ENCODE measurements around the gene DISC1. TPM values are rescaled to one million over a fixed set of nuclear protein-coding genes. Genes with fewer than 3 reads are reported as not detected.

DISC1 gene
- polyA plus RNA-seq, 1 of the 3 experiments (the other 2 are of a cell fraction) = 1.7 TPM

- TF ChIP-seq MAX (IDR thresholded peaks at IDR 0.05; ENCODE audit: low read depth) = no peak
- TF ChIP-seq GATA2 (CRISPR knock-in tag; IDR thresholded peaks at IDR 0.05) = no peak
Observed at GRCh38 chr1:231736464-231736863, 109.9 kb downstream of the DISC1 start (continued).

GRCh38 chr1:231738554-231738953 lies 112.0 kb downstream of the DISC1 start:
- no peaks in the 10 kb centered on the region for H3K27me3 ChIP-seq (ENCODE audit: insufficient read depth)
- TF ChIP-seq FOXM1 (IDR thresholded peaks at IDR 0.05; ENCODE audit: low read depth) (no peak), YY1 (IDR thresholded peaks at IDR 0.05; ENCODE audit: low read depth) (no peak), SIN3A (IDR thresholded peaks at IDR 0.05; ENCODE audit: borderline replicate concordance, low read depth, low read length) (no peak), FOSL2 (IDR thresholded peaks at IDR 0.05; ENCODE audit: borderline replicate concordance, low read depth) (no peak), NFIC (IDR thresholded peaks at IDR 0.05; ENCODE audit: borderline replicate concordance) (no peak)
- POLR2A ChIA-PET = no interaction called here
- no peak overlapping the region for H3K4me3 ChIP-seq (ENCODE audit: low read depth in 2 of 2, low read length in 1 of 2)
- H3K27ac ChIP-seq (ENCODE audit: low read depth in 2 of 2, low read length in 1 of 2) = no peak overlapping the region
- no peak overlapping the region for H2AFZ ChIP-seq (ENCODE audit: low read depth)
- H3K4me2 ChIP-seq = no peak overlapping the region
- 70% methylated on average over 1 of the region's 1 CpG for WGBS (ENCODE audit: low lambda C conversion rate)
- H3K9me3 ChIP-seq = no peaks in the 10 kb centered on the region
- H3K79me2 ChIP-seq (ENCODE audit: insufficient read depth) = no peaks in the 10 kb centered on the region
- no peaks in the 10 kb centered on the region for H3K9me2 ChIP-seq
- no peak for DNase-seq
- H3K9ac ChIP-seq = no peak overlapping the region
- H4K20me1 ChIP-seq (ENCODE audit: insufficient read depth) = no peaks in the 10 kb centered on the region
- no peaks in the 10 kb centered on the region for H3F3A ChIP-seq (replicated peaks; ENCODE audit: insufficient read depth)
- CTCF ChIA-PET = interaction anchor here (0.7 to 2.7 kb wide), 3 partner anchors 18 to 1173 kb away, joined by 3 to 10 read pairs (median 3); no protein-coding TSS in a partner anchor
- no peaks in the 10 kb centered on the region; a peak in 1 of 4 replicates for H3K4me1 ChIP-seq (ENCODE audit: control insufficient read depth in 1 of 2, insufficient read depth in 2 of 2, low read depth in 1 of 2, low read length in 1 of 2)
- no peaks in the 10 kb centered on the region for H3K36me3 ChIP-seq (replicated peaks in 1 of 2; ENCODE audit: control insufficient read depth in 1 of 2, insufficient read depth in 2 of 2, low read length in 1 of 2)

GRCh38 chr1:231743966-231744365 lies 117.4 kb downstream of the DISC1 start:
- Histone ChIP-seq H3K27ac (ENCODE audit: low read depth in 2 of 2, low read length in 1 of 2) (no peak overlapping the region), H3K9ac (no peak overlapping the region), H3K4me1 (ENCODE audit: control insufficient read depth in 1 of 2, insufficient read depth in 2 of 2, low read depth in 1 of 2, low read length in 1 of 2) (peaks cover 0 to 3% of the 10 kb centered on the region in 2 experiments; a peak in 1 of 4 replicates), H3K27me3 (ENCODE audit: insufficient read depth) (no peaks in the 10 kb centered on the region), H3K4me2 (no peak overlapping the region), H3K79me2 (ENCODE audit: insufficient read depth) (no peaks in the 10 kb centered on the region), H3K4me3 (ENCODE audit: low read depth in 2 of 2, low read length in 1 of 2) (no peak overlapping the region), H2AFZ (ENCODE audit: low read depth) (no peak overlapping the region), H3F3A (replicated peaks; ENCODE audit: insufficient read depth) (no peaks in the 10 kb centered on the region), H3K36me3 (replicated peaks in 1 of 2; ENCODE audit: control insufficient read depth in 1 of 2, insufficient read depth in 2 of 2, low read length in 1 of 2) (no peaks in the 10 kb centered on the region), H3K9me2 (no peaks in the 10 kb centered on the region), H4K20me1 (ENCODE audit: insufficient read depth) (no peaks in the 10 kb centered on the region), H3K9me3 (no peaks in the 10 kb centered on the region)
- POLR2A ChIA-PET = no interaction called here
- WGBS (ENCODE audit: low lambda C conversion rate) = 82% methylated on average over 4 of the region's 4 CpGs
- DNase-seq = no peak
- TF ChIP-seq RAD21 (IDR thresholded peaks at IDR 0.05; ENCODE audit: low read length) (no peak), ELF1 (IDR thresholded peaks at IDR 0.05) (no peak), POLR2AphosphoS5 (IDR thresholded peaks at IDR 0.05; ENCODE audit: low read depth, low read length) (no peak), EZH2phosphoT487 (IDR thresholded peaks at IDR 0.05; ENCODE audit: borderline replicate concordance, low read depth) (no peak), REST (IDR thresholded peaks at IDR 0.05; ENCODE audit: low read depth, low read length) (no peak), RXRA (IDR thresholded peaks at IDR 0.05; ENCODE audit: borderline replicate concordance, low read depth) (no peak), CHD2 (IDR thresholded peaks at IDR 0.05; ENCODE audit: low read length, partially characterized antibody) (no peak), TAF1 (IDR thresholded peaks at IDR 0.05; ENCODE audit: borderline replicate concordance, low read depth, low read length) (no peak), RCOR1 (IDR thresholded peaks at IDR 0.05; ENCODE audit: low read length) (no peak), MXI1 (IDR thresholded peaks at IDR 0.05; ENCODE audit: low read depth, low read length) (no peak), USF1 (IDR thresholded peaks at IDR 0.05; ENCODE audit: borderline replicate concordance, low read depth) (no peak), FOXM1 (IDR thresholded peaks at IDR 0.05; ENCODE audit: low read depth) (no peak)
- CTCF ChIA-PET = interaction anchor here (1.5 to 3.0 kb wide), 2 partner anchors 13 to 22 kb away, joined by 4 to 13 read pairs; no protein-coding TSS in a partner anchor

Data from SK-N-SH (cell line).